Pancreas (tissue), 10 donors: ENCODE measurements around the gene PIK3CA. TPM values are rescaled to one million over a fixed set of nuclear protein-coding genes. Genes with fewer than 3 reads are reported as not detected.

ENCODE experiments used
- ATAC-seq, 4 donors: fragments of 200-7000 bp; cut with Tn5 transposase; one replicate each; pipeline versions ENCODE4 v1.8.0 to v1.9.1; 2020; ENCODE audit warnings: mild to moderate bottlenecking in 4 of 4, moderate library complexity in 4 of 4
- DNase-seq, 6 donors: peaks; one replicate each; pipeline ENCODE4 v3.0.0-alpha.2; 2020
- FAIRE-seq: peaks from 2 replicates; lab custom pipeline; 2012; peaks lifted over from hg19 to GRCh38; lab: Jason Lieb, UNC
- H3K27ac ChIP-seq, 4 donors: fragments of 200-600 bp; sonication (generic); 1 replicate in 3 of 4; 2 replicates in 1 of 4; pipeline versions ENCODE4 v1.5.0 to v1.8.0; 2020
- H3K27me3 ChIP-seq, 4 donors: fragments of 200-600 bp; one replicate each; pipeline ENCODE4 v1.8.0; 2021
- H3K36me3 ChIP-seq, 3 donors: fragments of 200-600 bp; sonication (generic) in 1 of 3; one replicate each; pipeline versions ENCODE4 v1.5.0 to v1.8.0; 2020 to 2021
- H3K4me1 ChIP-seq, 3 donors: fragments of 200-600 bp; one replicate each; pipeline ENCODE4 v1.8.0; 2021
- H3K4me3 ChIP-seq, 4 donors: fragments of 200-600 bp; sonication (generic) in 2 of 4; one replicate each; pipeline versions ENCODE4 v1.5.0 to v1.8.0; 2020 to 2021
- H3K9me3 ChIP-seq, 4 donors: fragments of 200-600 bp; one replicate each; pipeline ENCODE4 v1.8.0; 2021
- CTCF ChIP-seq, 4 donors: fragments of 200-600 bp; sonication (generic) in 3 of 4; IDR thresholded peaks; one replicate each; pipeline versions ENCODE4 v1.5.0 to v1.8.0; 2021; ENCODE audit warnings: antibody characterized with exemption in 4 of 4
- WGBS, 2 donors: extraction: QIAGEN DNeasy Blood & Tissue Kit; methylation state at CpG; one replicate each; pipeline ENCODE4 v1.1.7; 2013; 5-methylcytosine and 5-hydroxymethylcytosine counted together
- intact Hi-C, 3 donors: fragments of 100-400 bp; cut with DNase I; formaldehyde crosslinking; loops; one replicate each; pipeline versions ENCODE4 v1.11.1 to v1.14.2; 2022
- polyA plus RNA-seq, 2 donors: library from polyadenylated mRNA; stranded (reverse); fragments of 200-250 nt; gene quantifications; one replicate each; pipeline ENCODE4 v1.2.3, GENCODE V29; 2013
- total RNA-seq, 6 donors: library from RNA; stranded (reverse); fragmentation: NEBNext Ultra II Directional in 4 of 6; extraction: Animal tissue kit (Norgen Biotek cat#: 25700) in 4 of 6; gene quantifications; one replicate each; pipeline versions ENCODE4 v1.2.1 to v1.2.4, GENCODE V29; 2021 to 2023
- donor health status: healthy with polysubstance abuse.
- donor health status: DM: no; HTN: no; CAD: no; lungs with moderate emphysema.
- donor health status: DM: no; HTN: no; CAD: no.
- donor health status: control.
- donor health status: control.
- donor health status: Bipolar disorder and iron deficiency.
- donor health status: DM: yes; HTN: yes; CAD: no.
- donor health status: DM: no; HTN: no; CAD: no.
- donor health status: DM: no; HTN: no; CAD: no.
- donor health status: DM: yes; HTN: yes; CAD: no.

The PIK3CA gene
- total and polyA plus RNA-seq, 8 donors, result 1.6 to 15.6 (median 6.4) TPM

GRCh38 chr3:179174898-179175297 is 26.7 kb downstream of the PIK3CA start:
- H3K4me1 ChIP-seq, result peaks cover 0 to 5% (median 4%) of the 10 kb centered on the region in 3 donors
- H3K27me3 ChIP-seq, result no peaks in the 10 kb centered on the region
- H3K9me3 ChIP-seq, result peaks cover 0 to 3% (median 0%) of the 10 kb centered on the region in 4 donors
- H3K4me3 ChIP-seq, result no peak overlapping the region
- TF ChIP-seq CTCF (IDR thresholded peaks at IDR 0.05), result no peak
- 59 to 62% methylated on average over 1 of the region's 1 CpG for WGBS, 2 donors
- FAIRE-seq (no peak), DNase-seq (no peak), ATAC-seq (no peak)
- no peak overlapping the region for H3K27ac ChIP-seq
- intact Hi-C loops, result no loop called here
- H3K36me3 ChIP-seq, result no peaks in the 10 kb centered on the region

- WGBS, 2 donors, result 79 to 84% methylated on average over 3 of the region's 3 CpGs
- H3K9me3 ChIP-seq, result peaks cover 0 to 3% (median 0%) of the 10 kb centered on the region in 4 donors
- H3K27ac ChIP-seq, result no peak overlapping the region
- H3K4me3 ChIP-seq, result no peak overlapping the region
- DNase-seq, result no peak
- intact Hi-C loops, result no loop called here
- no peaks in the 10 kb centered on the region for H3K27me3 ChIP-seq
- no peaks in the 10 kb centered on the region for H3K36me3 ChIP-seq
- peaks cover 2 to 10% (median 6%) of the 10 kb centered on the region in 3 donors for H3K4me1 ChIP-seq
- ATAC-seq, result no peak
- no peak for FAIRE-seq
- no peak for TF ChIP-seq CTCF (IDR thresholded peaks at IDR 0.05)
These were observed 27.2 kb downstream of the PIK3CA start for GRCh38 chr3:179175358-179175757.

- no peak for ATAC-seq
- Histone ChIP-seq H3K36me3 (no peaks in the 10 kb centered on the region), H3K27me3 (no peaks in the 10 kb centered on the region), H3K4me1 (peaks cover 14 to 28% (median 25%) of the 10 kb centered on the region in 3 donors), H3K27ac (no peak overlapping the region), H3K9me3 (peaks cover 0 to 3% (median 0%) of the 10 kb centered on the region in 4 donors), H3K4me3 (no peak overlapping the region)
- FAIRE-seq, result no peak
- intact Hi-C loops, result no loop called here
- DNase-seq, result no peak
- TF ChIP-seq CTCF (IDR thresholded peaks at IDR 0.05), result no peak
These were observed 29.5 kb downstream of the PIK3CA start for GRCh38 chr3:179177611-179178010.

GRCh38 chr3:179179256-179179655 is 31.1 kb downstream of the PIK3CA start:
- no peak for ATAC-seq
- H3K9me3 ChIP-seq, result no peaks in the 10 kb centered on the region
- FAIRE-seq, result no peak
- no peak overlapping the region for H3K4me3 ChIP-seq
- DNase-seq, result no peak
- H3K27me3 ChIP-seq, result no peaks in the 10 kb centered on the region
- no peaks in the 10 kb centered on the region for H3K36me3 ChIP-seq
- peaks cover 27 to 43% (median 38%) of the 10 kb centered on the region in 3 donors for H3K4me1 ChIP-seq
- intact Hi-C loops, result no loop called here
- 50 to 56% methylated on average over 2 of the region's 2 CpGs for WGBS, 2 donors
- no peak for TF ChIP-seq CTCF (IDR thresholded peaks at IDR 0.05)
- no peak overlapping the region for H3K27ac ChIP-seq

- Histone ChIP-seq H3K27me3 (no peaks in the 10 kb centered on the region), H3K4me1 (peaks cover 27 to 43% (median 38%) of the 10 kb centered on the region in 3 donors), H3K9me3 (no peaks in the 10 kb centered on the region), H3K36me3 (no peaks in the 10 kb centered on the region), H3K4me3 (no peak overlapping the region), H3K27ac (no peak overlapping the region)
- DNase-seq (no peak), ATAC-seq (peak; percentile 51 to 83 (median 68)), FAIRE-seq (no peak)
- WGBS, 2 donors, result 13 to 38% methylated on average over 1 of the region's 1 CpG
- TF ChIP-seq CTCF (IDR thresholded peaks at IDR 0.05), result no peak
- intact Hi-C loops, result no loop called here
These were observed 32.0 kb downstream of the PIK3CA start for GRCh38 chr3:179179979-179180759.
